LNCaP clone FGC (cell line): ENCODE measurements around the gene ZNF230.
A peak's percentile ranks its signal among the peaks of the same experiment; 100 is the strongest.

Experiments
- DNase-seq: peaks from one replicate; pipeline ENCODE4 v3.0.0-alpha.2; 2011; ENCODE audit warnings: low read depth
- H3K4me3 ChIP-seq: 2 replicates; pipeline ENCODE4 v1.5.1; 2011; ENCODE audit warnings: mild to moderate bottlenecking, low read depth, low read length, control low read depth
- TF ChIP-seq, protein P1 (sequence below): IDR thresholded peaks from 2 replicates; pipeline ENCODE4 v1.5.1; 2012; ENCODE audit warnings: mild to moderate bottlenecking; ENCODE audit not compliant: control insufficient read depth, insufficient read depth; ENCODE audit errors: extremely low read depth

The ZNF230 gene

DNA sequence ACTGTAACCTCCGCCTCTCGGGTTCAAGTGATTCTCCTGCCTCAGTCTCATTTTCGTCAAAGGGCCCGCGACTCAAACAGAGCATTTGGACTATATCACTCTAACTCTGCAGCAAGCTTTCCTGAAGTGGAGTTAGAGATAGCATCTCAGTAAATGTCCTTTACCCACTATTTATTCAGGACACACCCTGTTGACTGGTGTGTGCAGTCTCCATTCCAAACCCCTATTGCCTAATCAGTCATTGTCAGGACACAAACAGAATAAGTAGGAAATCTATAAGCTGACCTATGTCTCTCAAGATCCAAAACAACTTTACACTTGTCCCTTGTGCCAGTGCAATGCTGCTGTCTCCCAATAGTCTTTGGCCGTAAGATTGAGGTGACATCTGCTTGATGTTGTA is 23.9 kb downstream of the ZNF230 start:
- H3K4me3 ChIP-seq = no peak overlapping the region
- DNase-seq = no peak
- TF ChIP-seq, protein P1, sequence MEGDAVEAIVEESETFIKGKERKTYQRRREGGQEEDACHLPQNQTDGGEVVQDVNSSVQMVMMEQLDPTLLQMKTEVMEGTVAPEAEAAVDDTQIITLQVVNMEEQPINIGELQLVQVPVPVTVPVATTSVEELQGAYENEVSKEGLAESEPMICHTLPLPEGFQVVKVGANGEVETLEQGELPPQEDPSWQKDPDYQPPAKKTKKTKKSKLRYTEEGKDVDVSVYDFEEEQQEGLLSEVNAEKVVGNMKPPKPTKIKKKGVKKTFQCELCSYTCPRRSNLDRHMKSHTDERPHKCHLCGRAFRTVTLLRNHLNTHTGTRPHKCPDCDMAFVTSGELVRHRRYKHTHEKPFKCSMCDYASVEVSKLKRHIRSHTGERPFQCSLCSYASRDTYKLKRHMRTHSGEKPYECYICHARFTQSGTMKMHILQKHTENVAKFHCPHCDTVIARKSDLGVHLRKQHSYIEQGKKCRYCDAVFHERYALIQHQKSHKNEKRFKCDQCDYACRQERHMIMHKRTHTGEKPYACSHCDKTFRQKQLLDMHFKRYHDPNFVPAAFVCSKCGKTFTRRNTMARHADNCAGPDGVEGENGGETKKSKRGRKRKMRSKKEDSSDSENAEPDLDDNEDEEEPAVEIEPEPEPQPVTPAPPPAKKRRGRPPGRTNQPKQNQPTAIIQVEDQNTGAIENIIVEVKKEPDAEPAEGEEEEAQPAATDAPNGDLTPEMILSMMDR = no peak

DNA sequence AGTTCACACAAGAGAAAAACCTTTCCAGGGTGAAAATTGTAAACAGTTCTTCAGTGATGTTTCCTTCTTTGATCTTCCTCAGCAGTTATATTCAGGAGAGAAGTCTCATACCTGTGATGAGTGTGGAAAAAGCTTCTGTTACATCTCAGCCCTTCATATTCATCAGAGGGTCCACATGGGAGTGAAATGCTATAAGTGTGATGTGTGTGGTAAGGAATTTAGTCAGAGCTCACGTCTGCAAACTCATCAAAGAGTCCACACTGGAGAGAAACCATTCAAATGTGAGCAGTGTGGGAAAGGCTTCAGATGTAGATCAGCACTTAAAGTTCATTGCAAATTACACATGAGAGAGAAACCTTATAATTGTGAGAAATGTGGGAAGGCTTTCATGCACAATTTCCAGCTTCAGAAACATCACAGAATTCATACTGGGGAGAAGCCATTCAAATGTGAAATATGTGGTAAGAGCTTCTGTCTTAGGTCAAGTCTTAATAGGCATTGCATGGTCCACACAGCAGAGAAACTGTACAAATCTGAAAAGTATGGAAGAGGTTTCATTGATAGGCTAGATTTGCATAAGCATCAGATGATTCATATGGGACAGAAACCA is 29.3 kb downstream of the ZNF230 start:
- no peak overlapping the region for H3K4me3 ChIP-seq
- TF ChIP-seq, protein P1 = no peak
- DNase-seq = no peak

DNA sequence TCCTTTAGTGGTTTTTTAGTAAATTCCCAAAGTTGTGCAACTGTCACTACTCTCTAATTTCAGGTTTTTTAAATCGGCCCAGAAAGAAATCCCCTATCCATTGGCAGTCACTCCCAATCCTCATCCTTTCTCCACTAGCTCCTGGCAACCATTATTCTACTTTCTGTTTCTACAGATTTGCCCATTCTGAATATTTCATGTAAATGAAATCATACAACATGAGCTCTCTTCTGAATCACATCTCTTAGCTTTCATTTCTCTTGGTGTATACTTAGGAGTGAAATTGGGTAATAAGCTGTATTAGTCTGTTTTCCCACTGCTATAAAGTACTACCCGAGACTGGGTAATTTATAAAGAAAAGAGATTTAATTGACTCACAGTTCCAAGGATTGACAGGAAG is 39.4 kb downstream of the ZNF230 start:
- DNase-seq = no peak
- TF ChIP-seq, protein P1 = no peak
- H3K4me3 ChIP-seq = no peak overlapping the region

DNA sequence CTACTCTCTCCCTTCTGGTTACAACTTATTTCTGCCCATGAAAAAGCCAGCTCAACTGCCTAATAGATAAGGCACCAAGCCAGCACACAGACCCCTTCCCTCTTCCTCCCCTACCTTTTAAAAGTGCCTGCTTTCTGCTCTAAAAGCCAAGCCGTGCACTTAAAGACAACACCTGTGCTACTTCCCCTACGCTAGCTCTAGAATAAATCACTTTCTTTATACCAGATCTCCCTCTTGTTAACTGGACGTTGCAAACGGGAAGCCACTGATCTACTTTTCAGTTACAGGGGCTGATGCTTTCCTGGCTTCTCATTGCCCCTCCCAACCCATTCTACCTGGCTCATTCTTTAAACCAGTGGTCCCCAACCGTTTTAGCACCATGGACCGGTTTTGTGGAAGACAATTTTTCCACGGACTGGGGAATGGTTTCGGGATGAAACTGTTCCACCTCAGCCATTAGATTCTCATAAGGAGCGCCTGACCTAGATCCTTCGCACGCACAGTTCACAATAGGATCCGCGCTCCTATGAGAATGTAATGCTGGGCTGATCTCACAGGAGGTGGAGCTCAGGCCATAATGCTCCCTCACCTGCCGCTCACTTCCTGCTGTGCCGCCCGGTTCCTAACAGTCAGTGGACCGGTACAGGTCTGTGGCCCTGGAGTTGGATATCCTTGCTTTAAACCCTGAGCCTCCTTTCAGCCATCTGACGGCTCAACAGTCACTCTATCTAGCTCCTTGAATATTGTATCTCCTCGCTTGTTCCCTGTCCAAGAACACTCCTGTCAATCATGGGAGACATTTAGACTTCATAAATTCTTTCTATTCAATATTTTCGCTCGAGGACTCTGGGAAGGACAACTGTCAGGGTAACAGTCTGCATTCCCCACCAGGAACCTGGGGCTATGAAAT is 48.2 kb downstream of the ZNF230 start:
- DNase-seq = no peak
- TF ChIP-seq, protein P1 = no peak
- H3K4me3 ChIP-seq = peak overlapping the region; percentile 79

DNA sequence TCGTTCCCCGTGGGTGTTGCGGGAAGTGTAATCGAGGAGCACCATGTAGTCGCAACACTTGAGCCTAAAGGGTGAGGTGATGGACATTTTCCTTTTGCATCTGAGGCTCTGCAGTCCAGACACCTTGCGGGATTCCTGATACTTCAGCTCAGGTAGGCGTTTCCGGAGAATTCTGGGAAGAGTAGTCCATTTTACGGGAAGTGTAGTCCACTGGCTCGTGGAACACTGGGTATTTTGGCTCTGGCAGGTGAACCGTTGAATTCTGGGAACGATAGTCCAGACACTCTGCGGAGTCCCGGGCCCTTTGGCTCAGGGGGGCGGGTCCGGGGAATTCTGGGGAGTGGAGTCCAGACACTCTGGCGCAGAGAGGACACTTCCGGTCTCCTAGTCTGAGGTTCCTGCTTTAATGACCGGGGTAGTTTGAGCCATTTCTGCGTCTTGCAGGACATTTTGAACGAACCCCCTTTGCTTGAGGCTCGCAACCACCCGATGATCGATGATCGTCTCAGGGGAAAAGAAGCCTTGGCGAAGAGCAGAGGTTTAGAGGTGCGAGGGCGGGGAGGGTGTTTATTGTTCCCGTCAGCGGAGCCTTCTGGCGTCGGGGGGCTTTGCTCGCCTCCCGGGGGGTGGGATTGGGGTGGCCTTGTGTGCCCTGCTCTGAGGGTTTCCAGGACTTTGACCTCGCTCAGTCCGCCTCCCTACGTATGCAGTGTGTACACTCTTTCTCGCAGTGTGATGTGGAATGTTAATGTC is 49.1 kb downstream of the ZNF230 start, which contains the start of gene ZNF223:
Gene ZNF223, plus strand, starts transcription at position 387 of the 753 bp plus-strand sequence. CDS start 3,141 bp downstream, outside the sequence.
- TF ChIP-seq, protein P1 = no peak
- H3K4me3 ChIP-seq = peak within 1 kb of the TSS; percentile 79
- peak; percentile 82 for DNase-seq

DNA sequence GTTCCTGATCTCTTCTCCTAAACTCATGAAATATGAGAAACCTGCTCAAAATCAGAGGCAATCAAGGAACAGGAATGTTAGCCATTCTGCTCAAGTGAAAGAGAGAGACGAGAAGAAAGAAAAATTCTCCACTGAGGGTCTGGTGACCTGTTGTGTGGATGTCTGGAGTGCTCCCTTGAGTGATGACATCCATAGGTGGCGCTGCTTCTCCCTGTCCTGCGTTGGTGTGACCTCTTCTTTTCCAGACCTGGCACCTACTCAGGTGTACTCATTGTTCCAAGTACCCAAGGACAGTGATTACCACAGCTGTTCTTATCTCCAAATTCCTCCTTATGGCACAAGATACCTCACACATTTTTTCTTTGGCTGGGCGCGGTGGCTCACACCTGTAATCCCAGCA is 53.1 kb downstream of the ZNF230 start:
- TF ChIP-seq, protein P1 = no peak
- no peak for DNase-seq
- H3K4me3 ChIP-seq = no peak overlapping the region
